ENCODE measurements around the gene RPL37.

The RPL37 gene

GRCh38 chr5:40812125-40812524, 22.9 kb downstream of the RPL37 start:
- DNase-seq (ENCODE audit: low read depth in 2 of 2), result no peak
- TF ChIP-seq CTCF (IDR thresholded peaks at IDR 0.05; ENCODE audit: low read depth, low read length), result no peak
- H3K4me3 ChIP-seq (replicated peaks in 1 of 2; ENCODE audit: low read depth in 2 of 2, low read length in 2 of 2), result no peak overlapping the region

- no peak for DNase-seq (ENCODE audit: low read depth in 2 of 2)
- H3K4me3 ChIP-seq (replicated peaks in 1 of 2; ENCODE audit: low read depth in 2 of 2, low read length in 2 of 2), result no peak overlapping the region
- no peak for TF ChIP-seq CTCF (IDR thresholded peaks at IDR 0.05; ENCODE audit: low read depth, low read length)
Observed at GRCh38 chr5:40801771-40802562, 33.1 kb downstream of the RPL37 start.

GRCh38 chr5:40799258-40799657, 35.8 kb downstream of the RPL37 start:
- DNase-seq (ENCODE audit: low read depth in 2 of 2), result peak; percentile 19 to 32
- H3K4me3 ChIP-seq (replicated peaks in 1 of 2; ENCODE audit: low read depth in 2 of 2, low read length in 2 of 2), result peak overlapping the region; percentile 65 to 90
- TF ChIP-seq CTCF (IDR thresholded peaks at IDR 0.05; ENCODE audit: low read depth, low read length), result no peak

GRCh38 chr5:40798801-40799210, 36.2 kb downstream of the RPL37 start:
- peak; percentile 64 to 73 for DNase-seq (ENCODE audit: low read depth in 2 of 2)
- no peak for TF ChIP-seq CTCF (IDR thresholded peaks at IDR 0.05; ENCODE audit: low read depth, low read length)
- H3K4me3 ChIP-seq (replicated peaks in 1 of 2; ENCODE audit: low read depth in 2 of 2, low read length in 2 of 2), result peak overlapping the region; percentile 65 to 90

GRCh38 chr5:40798012-40798800, 36.8 kb downstream of the RPL37 start, which contains the start of gene PRKAA1:
Gene PRKAA1, minus strand, starts transcription at chr5:40798374. Its CDS starts 185 bp downstream, at chr5:40798189.
- peak; percentile 84 to 92 for DNase-seq (ENCODE audit: low read depth in 2 of 2)
- H3K4me3 ChIP-seq (replicated peaks in 1 of 2; ENCODE audit: low read depth in 2 of 2, low read length in 2 of 2), result peak within 1 kb of the TSS; percentile 74 to 90
- peak; percentile 47 for TF ChIP-seq CTCF (IDR thresholded peaks at IDR 0.05; ENCODE audit: low read depth, low read length)

GRCh38 chr5:40797273-40798011, 37.6 kb downstream of the RPL37 start:
- H3K4me3 ChIP-seq (replicated peaks in 1 of 2; ENCODE audit: low read depth in 2 of 2, low read length in 2 of 2), result peak overlapping the region; percentile 74 to 89
- TF ChIP-seq CTCF (IDR thresholded peaks at IDR 0.05; ENCODE audit: low read depth, low read length), result no peak
- DNase-seq (ENCODE audit: low read depth in 2 of 2), result peak; percentile 82 to 86
